ENCODE measurements around the gene C1orf159.
"Not testable (repeated sequence)": the region's sequence is repeated elsewhere in the genome, so short reads cannot be mapped to it uniquely, and the experiment has no call there.

Gene C1orf159

DNA sequence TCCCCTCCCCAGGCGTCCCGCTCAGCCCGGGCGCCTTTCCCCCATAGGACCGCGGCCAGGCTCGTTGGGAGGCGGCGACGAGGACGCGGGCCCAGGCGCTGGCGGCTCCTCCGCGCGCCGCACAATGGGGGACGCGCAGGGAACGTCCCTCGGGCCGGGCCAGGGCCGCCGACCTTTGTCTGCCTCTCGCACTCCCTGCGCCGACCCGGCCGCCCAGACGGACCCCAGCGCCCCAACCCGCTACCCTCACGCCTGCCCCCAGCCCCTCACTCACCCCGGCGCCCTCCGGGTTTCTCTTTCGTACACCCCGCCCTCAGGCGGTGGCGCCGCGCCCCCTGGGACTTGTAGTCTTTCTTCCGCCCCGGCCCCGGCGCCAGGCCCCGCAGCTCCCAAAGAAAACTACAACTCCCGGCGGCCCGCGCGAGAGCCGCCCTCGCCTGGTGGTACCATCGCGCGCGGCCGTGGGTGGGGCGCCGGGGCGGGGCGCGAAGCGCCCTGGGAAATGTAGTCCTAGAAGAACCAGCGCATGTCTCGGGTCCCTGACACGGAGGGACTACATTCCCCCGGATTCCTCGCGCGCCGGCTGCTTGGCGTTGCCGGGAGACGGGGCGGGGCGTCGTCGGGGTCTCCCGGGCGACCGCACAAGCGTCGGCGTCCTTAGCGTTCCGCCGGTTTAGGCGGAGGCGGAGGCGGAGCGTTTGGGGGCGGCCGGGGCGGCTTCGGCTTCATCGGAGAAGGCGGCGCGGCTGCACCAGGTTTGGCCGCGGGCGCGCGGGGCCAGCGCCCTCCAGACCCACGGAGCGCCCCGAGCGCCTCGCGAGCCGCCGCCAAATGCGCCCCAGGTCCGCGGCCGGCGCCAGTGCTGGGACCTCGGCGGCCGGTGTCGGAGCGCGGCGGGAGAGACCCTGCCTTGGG lies at the start of gene C1orf159:
Gene C1orf159 (minus strand): TSS at position 304 of the 915 bp plus-strand sequence. CDS start 24,546 bp downstream, outside the sequence.
- DNase-seq = peak; percentile 99 to 100

DNA sequence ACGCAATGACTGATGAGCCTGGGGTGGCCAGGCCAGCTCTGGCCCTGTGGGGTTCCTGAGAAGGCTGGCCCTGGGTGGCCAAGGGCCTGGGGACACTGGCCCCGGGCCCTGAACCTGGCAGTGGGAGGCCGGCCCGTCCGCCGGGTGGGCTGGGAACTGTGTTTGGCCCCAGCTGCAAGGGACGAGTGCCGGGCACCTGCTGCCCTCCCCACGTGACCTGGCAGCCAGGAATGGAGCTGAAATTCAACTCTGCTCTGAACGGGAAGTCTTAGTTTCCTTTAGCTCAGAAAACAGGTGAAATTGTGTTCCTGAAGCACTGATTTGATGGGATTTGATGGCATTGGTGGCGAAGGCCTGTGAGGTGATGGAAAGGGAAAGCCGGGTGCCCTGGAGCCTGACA lies 49.6 kb upstream of the C1orf159 start:
- DNase-seq = no peak

DNA sequence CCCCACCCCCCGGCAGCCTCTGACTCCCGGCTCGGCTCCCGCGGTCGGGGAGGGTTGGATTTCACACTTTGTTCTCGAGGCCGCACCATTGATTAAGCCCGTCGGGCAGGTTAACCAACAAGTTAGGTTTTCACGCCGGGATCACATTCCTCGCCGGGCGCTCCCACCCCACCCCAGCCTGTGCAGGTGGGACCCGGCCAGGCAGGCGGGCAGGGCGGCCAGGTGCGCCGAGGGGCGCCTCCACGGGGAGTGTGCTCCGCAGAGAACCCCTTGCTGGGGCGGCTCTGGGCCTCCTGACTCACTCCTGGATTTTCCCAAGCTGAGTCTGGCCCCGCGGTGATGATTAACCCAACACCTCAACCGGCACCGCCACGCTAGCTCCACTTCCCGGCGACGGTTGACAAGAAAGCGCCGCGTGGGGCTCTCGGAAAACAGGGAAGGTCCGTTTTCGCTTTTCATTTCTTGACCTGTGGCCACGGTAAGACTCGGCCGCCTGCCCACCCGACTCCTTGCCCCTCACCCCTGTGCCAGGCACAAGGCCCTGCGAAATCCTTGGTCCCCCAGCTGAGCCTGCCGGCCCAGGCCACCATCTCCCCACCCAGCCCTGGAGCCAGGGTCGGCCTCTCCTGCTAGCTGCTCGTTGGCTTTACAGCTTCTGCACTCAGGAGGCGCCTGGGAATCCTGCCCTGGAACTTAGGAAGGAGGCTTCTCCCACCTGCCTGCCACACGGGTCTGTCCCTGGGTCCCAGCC lies 49.0 kb upstream of the C1orf159 start:
- DNase-seq = no peak

DNA sequence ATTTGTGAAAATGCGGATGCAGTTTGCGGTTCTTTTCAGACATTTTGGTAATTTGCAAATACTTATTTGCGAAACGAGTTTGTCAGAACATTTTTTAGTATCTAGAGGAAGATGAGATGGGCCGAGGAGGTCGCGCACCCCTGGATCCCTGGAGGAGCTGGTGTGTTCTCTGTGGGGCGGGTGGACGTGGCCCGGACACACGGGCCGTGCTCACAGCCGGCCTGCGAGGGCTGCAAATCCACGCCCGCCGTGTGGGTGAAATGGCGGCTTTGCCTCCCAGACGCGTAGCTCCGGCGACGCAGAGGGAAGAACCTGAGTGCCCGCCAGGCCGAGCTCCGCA lies 48.4 kb upstream of the C1orf159 start:
- DNase-seq = no peak

DNA sequence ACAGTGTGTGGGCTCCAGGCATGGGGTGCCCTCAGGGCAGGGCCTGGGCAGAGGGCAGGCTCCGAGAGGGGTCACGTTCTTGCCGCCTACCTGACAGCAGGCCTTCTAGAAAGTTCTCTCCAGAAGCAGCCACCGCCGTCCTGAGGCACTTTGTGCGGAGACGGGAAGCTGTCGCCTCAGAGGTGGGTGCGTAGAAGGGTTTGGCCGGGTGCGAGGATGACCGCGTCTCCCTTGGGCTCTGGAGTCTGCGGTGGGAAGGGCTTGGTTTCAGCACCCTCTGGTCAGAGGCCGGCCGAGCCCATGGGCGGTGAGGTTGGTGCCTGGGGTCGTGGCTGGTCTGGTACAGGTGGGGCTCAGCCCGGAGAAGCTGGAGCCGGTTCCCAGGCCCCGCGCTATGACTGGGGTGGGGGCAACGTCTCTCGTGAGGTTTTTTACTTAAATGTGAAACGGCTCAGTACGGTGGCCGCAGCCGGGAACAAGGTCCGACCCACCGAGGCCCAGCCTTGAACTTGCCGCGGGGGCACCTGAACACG lies 47.7 kb upstream of the C1orf159 start:
- no peak for DNase-seq

DNA sequence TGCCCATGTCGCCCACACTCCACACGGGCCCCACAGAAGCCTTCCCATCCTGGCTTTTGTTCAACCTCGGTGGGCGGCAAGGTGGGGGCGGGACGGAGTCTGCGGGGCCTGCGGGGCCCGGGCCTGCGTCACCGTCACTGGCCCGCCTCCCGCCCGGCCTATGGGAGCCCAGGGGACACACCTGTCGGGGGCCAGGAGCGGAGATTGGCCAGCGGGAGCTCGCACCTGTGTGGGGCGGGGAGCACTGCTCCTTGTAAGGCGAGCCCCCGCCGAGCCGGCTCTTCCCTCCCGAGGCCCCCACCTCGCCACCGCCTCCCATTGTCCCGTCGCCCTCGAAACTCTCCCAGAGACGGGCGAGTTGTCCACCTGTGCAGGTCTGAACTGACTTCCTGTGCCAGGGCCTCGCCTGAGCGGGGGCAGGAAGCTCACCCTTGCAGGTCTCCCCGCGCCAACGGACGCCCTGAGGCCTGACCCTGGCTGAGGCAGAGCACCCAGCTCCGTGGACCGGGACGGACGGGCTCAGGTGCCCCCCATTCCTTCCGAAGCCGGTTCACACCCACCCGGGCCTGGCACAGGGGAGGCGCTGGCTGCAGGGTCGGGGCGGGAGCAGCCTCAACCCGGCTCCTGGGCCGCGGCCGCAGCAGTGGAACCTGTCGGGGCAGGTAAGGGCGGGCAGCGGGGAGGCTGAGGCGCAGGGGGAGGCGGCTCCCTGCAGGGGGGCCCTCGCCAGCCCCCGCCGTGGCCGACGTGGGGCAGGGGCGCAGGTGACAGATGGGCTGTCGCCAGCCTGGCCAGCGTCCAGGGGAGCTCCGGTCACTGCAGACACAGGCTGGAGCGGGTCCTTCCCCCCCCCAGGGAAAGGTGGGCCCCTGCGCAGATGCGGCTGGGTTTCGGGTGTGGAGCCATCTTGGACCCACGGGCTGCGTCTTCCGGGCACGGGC lies 47.0 kb upstream of the C1orf159 start:
- DNase-seq = no peak

DNA sequence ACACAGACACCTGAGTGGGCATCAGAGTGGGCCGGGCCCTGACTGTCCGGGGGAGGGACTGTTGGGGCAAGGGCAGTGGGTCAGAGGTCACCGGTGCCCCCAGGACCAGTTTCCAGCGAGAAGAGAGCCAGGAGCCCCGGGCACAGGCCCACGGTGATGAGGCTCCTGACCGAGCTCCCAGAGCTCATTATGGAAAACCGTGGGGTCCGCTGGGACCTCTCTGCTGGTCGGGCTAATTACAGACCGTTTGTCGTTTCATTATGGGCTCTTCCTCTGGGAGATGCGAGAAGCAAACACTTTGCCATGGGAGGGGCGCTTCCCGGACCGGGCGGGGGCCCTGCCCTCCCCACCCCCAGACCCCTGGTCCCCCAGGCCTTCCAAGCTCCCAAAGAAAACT lies 45.8 kb upstream of the C1orf159 start:
- no peak for DNase-seq

DNA sequence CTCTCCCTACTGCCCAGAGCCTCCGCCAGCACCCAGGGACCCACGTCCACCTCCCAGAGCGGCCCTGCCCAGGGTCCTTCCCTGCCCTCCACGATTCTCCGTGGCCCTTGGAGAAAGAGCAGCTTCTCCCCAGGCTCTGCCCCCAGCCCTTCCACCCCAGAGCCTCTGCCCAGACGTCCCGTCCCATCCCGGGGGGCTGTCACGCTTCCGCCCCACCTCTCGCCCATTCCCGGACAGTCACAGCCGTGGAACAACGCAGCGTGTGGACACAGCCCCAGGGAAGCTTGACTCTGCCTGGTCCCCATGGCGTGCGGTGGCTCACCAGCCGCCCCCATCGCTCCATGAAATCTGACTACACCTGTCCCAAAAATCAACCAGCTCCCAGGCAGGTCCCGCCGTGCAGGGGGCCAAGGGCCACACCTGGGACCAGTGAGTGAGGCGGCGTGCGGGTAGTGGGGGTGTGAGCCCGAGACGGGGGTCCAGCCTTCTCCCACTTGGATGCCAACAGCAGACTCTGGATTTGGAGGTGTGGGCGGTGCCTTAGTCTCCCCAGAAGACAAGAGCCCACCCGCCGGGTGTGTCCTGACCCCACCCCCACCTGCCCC lies 45.3 kb upstream of the C1orf159 start:
- no peak for DNase-seq

DNA sequence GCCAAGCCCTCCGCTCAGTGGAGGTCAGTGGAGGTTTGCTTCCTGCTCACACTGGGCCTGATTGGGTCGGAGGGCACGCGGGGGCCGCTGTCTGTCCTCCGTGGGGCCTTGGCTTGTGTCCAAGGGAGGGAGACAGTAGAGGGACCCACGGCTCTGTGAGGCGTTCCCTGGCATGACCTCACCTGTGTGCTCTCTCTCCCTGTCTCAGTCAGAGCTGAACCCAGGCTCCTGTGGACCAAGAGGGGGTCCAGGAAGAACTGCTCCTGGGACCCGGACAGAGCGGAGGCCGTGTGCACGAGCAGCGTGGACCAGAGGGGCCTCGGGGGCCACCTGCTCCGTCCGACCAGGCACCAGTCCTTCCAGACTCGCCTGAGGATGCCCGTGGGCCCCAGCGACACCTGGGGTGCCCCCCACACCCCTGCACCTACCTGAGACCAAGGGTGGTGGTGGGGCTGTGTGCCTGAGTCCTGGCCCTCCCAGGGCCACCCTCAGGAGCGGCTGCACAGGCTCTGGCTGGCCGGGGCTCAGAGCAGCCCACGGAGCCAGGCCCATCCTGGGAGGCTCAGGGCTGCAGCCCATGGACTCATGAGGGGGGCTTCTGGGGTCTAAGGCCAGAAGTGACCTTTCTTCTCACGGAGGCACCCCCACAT lies 44.5 kb upstream of the C1orf159 start:
- no peak for DNase-seq

DNA sequence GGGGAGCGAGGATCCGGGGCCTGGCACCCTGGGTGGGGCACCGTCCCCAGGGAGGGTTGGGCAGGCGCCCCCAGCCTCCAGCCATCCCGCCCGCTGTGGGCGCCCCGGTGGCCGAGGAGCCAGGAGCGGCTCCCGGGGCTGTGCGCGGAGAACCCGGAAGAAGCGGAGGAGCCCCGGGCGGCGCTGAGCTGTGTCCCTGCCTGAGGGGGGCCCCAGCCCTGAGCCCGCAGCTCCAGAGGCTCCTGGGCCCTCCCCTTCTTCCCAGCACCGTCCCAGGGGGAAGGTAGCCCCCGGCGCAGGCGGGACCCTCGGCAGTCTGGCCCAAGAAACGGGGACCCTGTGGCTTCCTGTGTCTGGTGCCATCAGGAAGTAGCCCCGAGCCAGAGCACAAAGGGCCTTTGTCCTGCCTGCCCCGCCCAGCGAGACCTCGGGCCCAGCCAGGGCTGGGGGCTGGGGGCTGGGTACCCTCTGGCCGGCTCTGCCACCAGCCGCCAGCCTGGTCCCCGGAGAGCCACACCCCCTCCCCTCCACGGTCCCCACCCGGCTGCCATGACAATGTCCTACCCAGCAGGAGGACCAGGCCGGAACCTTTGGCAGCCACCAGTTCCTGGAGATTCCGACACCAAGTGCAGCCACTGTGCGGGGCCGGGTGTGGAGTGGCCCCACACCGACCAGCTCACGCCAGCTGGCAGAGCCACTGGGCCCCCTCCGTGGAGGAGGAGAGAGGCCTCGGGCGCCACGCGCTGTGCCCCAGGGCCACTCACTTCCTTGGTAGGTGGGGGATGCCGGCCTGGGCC lies 42.2 kb upstream of the C1orf159 start:
- peak; percentile 31 to 35 for DNase-seq

DNA sequence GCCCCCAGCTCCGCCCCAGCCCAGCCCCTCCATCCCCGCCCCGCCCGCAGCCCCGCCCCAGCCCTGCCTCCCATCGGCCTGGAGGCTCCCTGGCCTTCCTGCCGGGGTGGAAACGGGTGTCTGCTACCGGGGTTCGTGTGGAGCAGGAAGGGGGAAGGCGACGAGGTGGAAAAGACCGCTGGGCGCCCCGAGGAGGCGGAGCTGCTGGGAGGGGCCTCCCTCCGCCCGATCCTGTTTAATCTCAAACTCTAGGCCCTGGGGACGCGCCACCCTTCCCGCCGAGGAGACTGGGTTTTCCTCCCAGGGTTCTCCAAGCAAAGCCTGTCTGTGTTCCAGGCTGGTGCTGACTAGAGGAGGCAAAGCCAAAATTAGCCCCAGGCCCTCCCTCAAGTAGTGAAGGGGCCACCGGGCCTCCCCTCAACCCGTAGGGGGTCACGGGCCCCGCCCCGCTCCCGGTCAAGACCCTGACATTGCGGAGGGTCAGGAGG lies 41.6 kb upstream of the C1orf159 start:
- DNase-seq = peak; percentile 67 to 71

DNA sequence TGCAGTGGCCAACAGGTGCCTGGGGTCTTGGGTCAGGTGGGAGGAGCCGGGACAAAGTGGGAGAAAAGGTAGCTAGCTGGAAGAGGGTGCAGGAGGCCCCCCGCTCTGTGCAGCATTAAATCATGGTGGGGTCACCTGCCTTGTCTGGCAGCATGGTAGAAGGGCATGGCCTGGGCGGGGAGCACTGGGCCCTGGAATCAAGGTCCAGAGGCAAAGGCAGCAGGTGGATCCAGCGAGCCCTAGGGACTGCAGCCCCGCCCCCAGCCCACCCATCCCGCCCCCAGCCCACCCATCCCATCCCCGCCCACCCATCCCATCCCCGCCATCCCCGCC lies 41.1 kb upstream of the C1orf159 start:
- DNase-seq = no peak

DNA sequence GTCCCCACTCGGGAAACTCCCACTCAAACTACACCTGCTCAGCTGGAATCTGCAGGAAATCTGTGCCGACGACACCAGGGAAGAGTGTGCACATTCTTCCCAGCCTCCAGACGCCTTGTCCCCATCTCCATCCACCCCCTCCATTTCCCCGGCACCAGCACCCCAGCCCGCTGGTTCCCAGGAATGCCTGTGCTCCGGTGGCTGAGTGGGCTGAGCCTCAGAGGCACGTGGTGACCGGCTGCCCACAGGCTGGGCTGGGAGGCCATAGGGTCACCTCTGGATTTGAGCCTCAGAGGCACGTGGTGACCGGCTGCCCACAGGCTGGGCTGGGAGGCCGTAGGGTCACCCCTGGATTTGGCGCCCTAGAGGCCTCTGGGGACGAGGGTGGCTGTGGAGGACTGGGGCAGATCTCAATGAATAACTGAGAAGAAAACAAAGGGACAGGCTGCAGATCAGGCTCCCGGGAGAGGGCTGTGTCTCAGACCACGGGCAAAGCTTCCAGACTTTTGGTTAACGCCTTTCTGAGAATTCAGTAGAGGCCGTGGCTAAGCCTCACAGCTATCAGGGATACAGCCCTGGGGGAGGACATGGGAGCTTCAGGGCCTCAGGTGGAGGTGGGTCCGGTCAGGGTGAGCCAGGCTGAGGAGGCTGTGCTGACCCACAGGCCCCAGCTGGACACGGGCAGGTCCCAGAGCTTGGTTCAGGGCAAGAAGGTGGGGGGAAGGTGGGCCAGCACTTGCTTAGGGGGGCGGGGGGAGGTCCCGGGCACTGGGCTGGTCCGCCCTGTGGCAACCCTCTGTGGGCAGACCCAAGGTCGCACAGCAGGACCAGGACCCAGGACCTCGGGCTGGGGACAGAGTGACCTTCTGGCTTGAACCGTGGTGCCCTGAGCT lies 40.5 kb upstream of the C1orf159 start:
- DNase-seq = no peak

DNA sequence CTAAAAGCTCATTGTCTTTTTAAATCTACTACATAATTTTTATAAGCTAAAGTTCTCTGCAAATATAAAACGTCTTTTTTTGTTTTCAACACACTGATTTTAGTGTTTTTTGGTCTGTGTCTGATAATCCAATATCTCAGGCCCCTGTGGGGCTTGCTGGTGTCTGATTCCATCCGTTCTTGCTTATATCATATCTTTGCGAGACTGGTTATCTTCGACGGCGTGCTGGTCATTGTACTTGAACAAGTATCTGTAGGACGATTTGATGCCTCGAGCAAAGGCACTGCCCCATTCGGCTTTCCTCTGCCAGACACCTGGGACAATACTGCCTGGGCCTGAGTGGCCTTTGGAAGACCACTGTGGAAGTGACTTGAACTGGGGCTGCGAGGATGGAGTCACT lies 39.4 kb upstream of the C1orf159 start:
- DNase-seq = no peak

DNA sequence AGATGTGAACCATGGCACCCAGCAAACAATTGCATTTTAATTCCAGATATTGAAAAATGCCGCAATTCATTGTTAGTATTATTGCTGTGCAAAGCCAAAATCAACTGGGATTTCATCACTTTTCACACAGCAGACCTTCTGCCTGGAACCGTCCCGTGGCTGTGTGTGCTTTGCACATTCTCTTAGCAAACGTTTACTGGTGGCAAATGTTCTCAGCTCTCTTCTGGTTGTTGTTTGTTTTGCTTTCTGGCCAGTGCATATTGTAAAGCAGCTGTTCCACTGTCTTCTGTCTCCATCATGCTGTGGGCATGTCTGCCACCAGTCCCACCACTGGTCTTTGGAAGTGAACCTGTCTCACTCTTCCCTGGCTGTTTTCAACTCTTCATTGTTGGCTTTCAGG lies 38.0 kb upstream of the C1orf159 start:
- no peak for DNase-seq

DNA sequence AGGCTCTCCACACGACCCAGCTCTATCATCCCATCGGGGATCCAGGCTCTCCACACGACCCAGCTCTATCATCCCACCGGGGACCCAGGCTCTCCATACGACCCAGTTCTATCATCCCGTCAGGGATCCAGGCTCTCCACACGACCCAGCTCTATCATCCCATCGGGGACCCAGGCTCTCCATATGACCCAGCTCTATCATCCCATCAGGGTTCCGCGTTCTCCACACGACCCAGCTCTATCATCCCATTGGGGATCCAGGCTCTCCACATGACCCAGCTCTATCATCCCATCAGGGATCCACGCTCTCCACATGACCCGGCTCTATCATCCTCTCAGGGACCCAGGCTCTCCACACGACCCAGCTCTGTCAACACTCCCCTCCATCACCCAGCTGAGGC lies 37.3 kb upstream of the C1orf159 start:
- not testable (repeated sequence) for DNase-seq

DNA sequence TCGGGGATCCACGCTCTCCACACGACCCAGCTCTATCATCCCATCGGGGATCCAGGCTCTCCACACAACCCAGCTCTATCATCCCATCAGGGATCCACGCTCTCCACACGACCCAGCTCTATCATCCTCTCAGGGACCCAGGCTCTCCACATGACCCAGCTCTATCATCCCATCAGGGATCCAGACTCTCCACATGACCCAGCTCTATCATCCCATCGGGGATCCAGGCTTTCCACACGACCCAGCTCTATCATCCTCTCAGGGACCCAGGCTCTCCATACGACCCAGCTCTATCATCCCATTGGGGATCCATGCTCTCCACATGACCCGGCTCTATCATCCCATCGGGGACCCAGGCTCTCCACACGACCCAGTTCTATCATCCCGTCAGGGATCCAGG lies 36.5 kb upstream of the C1orf159 start:
- not testable (repeated sequence) for DNase-seq

DNA sequence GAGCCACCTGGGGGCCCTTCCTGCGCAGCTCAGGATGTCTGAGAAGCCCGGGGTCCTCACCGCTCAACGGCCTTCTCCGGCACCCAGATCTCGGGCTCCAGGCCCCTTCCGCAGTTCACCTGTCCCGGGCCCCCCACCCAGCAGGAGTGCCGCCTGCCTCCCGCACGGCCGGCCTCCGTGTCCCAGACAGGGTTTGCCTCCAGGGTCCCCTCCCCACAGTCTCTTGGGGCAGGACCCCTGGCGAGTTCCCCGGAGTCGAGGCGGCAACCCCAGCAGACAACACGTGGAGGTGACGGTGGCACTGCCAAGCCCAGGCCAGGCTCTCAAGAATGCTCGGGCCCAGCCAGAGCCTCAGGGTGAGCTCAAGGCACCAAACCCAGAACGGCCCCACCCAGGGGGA lies 35.4 kb upstream of the C1orf159 start:
- DNase-seq = no peak

DNA sequence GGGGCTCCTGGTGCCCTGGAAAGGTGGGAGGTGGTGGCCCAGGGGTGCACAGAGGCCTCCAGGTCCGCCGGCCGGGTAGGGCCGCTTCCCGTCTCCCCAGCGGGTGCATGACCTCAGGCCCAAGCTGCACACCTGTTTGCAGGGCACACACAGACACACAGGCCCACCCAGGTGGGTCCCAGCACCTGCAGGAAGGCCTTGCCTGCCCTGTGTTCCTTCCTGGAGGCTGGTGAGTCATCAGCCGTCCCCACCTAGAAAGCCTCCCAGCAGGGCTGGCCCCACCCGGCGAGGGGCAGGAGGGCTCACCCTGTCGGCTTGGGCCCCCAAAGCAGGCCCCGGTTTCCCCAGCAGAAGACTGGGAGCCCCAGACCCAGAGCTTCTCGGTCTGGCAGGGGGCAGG lies 34.2 kb upstream of the C1orf159 start:
- no peak for DNase-seq

DNA sequence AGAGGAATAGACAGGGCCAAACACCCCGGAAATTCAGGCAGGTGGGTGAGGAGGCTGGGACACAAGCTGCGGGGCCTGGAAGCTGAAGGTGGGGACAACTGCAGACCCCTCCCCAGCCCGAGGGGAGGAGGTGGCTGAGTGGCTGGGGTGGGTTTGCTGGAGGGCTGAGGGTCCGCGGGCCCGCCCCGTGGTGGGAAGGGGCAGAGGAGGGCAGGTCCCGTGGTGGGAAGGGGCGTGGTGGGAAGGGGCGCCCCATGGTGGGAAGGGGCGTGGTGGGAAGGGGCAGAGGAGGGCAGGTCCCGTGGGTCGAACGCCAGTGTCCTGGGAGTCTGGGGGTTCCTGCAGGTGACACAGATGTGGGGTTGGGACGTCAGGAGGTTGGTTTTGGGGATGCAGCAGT lies 33.5 kb upstream of the C1orf159 start:
- no peak for DNase-seq

All from CD4-positive, alpha-beta T cell treated with Interleukin-1 beta for 1 hour (primary cell).